Measurements from ENCODE around the gene ACE. TPM values are rescaled to one million over a fixed set of nuclear protein-coding genes. Genes with fewer than 3 reads are reported as not detected.

ACE gene
- total RNA-seq, 1 donor from 2014 or later, result not detected

- DNase-seq (ENCODE audit: low spot score), result no peak
- Mint-ChIP-seq H3K9me3 (no peaks in the 10 kb centered on the region), H3K4me1 (ENCODE audit: low read depth) (no peaks in the 10 kb centered on the region), H3K27ac (no peak overlapping the region), H3K36me3 (ENCODE audit: low read depth) (no peaks in the 10 kb centered on the region), H3K27me3 (ENCODE audit: low read depth) (no peaks in the 10 kb centered on the region), H3K4me3 (ENCODE audit: low read depth) (no peak overlapping the region)
- intact Hi-C loops (cut with micrococcal nuclease), result no loop called here
Observed at GRCh38 chr17:63491977-63492618, 15.2 kb downstream of the ACE start.

- Mint-ChIP-seq H3K27me3 (ENCODE audit: low read depth) (no peaks in the 10 kb centered on the region), H3K36me3 (ENCODE audit: low read depth) (no peaks in the 10 kb centered on the region), H3K27ac (no peak overlapping the region)
Observed at GRCh38 chr17:63492940-63493339, 16.1 kb downstream of the ACE start.

GRCh38 chr17:63493411-63493810 is 16.6 kb downstream of the ACE start:
- Mint-ChIP-seq H3K36me3 (ENCODE audit: low read depth) (no peaks in the 10 kb centered on the region), H3K4me3 (ENCODE audit: low read depth) (no peak overlapping the region), H3K4me1 (ENCODE audit: low read depth) (no peaks in the 10 kb centered on the region), H3K27ac (no peak overlapping the region), H3K27me3 (ENCODE audit: low read depth) (no peaks in the 10 kb centered on the region), H3K9me3 (no peaks in the 10 kb centered on the region)
- DNase-seq (ENCODE audit: low spot score), result no peak
- intact Hi-C loops (cut with micrococcal nuclease), result no loop called here

More at GRCh38 chr17:63492940-63493339, 16.1 kb downstream of the ACE start:
- intact Hi-C loops (cut with micrococcal nuclease), result no loop called here
- no peak overlapping the region for H3K4me3 Mint-ChIP-seq (ENCODE audit: low read depth)
- no peak for DNase-seq (ENCODE audit: low spot score)
- no peaks in the 10 kb centered on the region for H3K9me3 Mint-ChIP-seq
- no peaks in the 10 kb centered on the region for H3K4me1 Mint-ChIP-seq (ENCODE audit: low read depth)

- Mint-ChIP-seq H3K4me3 (ENCODE audit: low read depth) (no peak overlapping the region), H3K36me3 (ENCODE audit: low read depth) (no peaks in the 10 kb centered on the region), H3K9me3 (no peaks in the 10 kb centered on the region), H3K27me3 (ENCODE audit: low read depth) (no peaks in the 10 kb centered on the region), H3K4me1 (ENCODE audit: low read depth) (no peaks in the 10 kb centered on the region), H3K27ac (no peak overlapping the region)
- no peak for DNase-seq (ENCODE audit: low spot score)
- intact Hi-C loops (cut with micrococcal nuclease), result no loop called here
Observed at GRCh38 chr17:63494300-63494928, 17.6 kb downstream of the ACE start.

DNA sequence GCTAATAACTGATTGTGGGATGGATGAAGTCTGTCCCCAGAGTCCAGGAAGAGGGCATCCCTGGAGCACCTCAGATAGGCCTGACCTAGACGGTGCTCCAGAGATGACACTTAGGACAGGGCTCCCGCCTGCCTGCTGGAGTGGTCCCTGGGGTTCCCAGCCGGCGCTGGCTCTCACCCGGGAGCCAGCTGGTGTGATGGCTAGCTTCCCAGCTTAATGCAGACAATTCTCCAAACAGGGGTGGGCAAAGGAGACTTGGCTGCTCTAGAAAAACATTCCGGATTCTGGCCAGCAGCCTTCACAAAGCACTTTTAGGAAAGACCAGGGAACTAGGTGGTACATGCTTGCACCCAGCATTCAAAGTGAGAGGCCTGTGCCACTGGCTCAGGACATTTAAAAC is 18.6 kb downstream of the ACE start:
- intact Hi-C loops (cut with micrococcal nuclease), result no loop called here
- no peak for DNase-seq (ENCODE audit: low spot score)
- Mint-ChIP-seq H3K4me1 (ENCODE audit: low read depth) (no peaks in the 10 kb centered on the region), H3K4me3 (ENCODE audit: low read depth) (no peak overlapping the region), H3K36me3 (ENCODE audit: low read depth) (no peaks in the 10 kb centered on the region), H3K27me3 (ENCODE audit: low read depth) (peaks cover 2% of the 10 kb centered on the region), H3K9me3 (no peaks in the 10 kb centered on the region), H3K27ac (no peak overlapping the region)

GRCh38 chr17:63496177-63496576 is 19.3 kb downstream of the ACE start:
- H3K4me1 Mint-ChIP-seq (ENCODE audit: low read depth), result no peaks in the 10 kb centered on the region
- H3K4me3 Mint-ChIP-seq (ENCODE audit: low read depth), result no peak overlapping the region
- no peaks in the 10 kb centered on the region for H3K36me3 Mint-ChIP-seq (ENCODE audit: low read depth)

GRCh38 chr17:63496663-63497400 is 20.0 kb downstream of the ACE start:
- Mint-ChIP-seq H3K27me3 (ENCODE audit: low read depth) (peaks cover 10% of the 10 kb centered on the region), H3K9me3 (no peaks in the 10 kb centered on the region), H3K4me3 (ENCODE audit: low read depth) (no peak overlapping the region), H3K4me1 (ENCODE audit: low read depth) (no peaks in the 10 kb centered on the region), H3K27ac (no peak overlapping the region), H3K36me3 (ENCODE audit: low read depth) (no peaks in the 10 kb centered on the region)
- no peak for DNase-seq (ENCODE audit: low spot score)
- intact Hi-C loops (cut with micrococcal nuclease), result no loop called here

More at GRCh38 chr17:63496177-63496576, 19.3 kb downstream of the ACE start:
- H3K27ac Mint-ChIP-seq, result no peak overlapping the region
- H3K27me3 Mint-ChIP-seq (ENCODE audit: low read depth), result peaks cover 5% of the 10 kb centered on the region
- no peaks in the 10 kb centered on the region for H3K9me3 Mint-ChIP-seq
- DNase-seq (ENCODE audit: low spot score), result no peak
- intact Hi-C loops (cut with micrococcal nuclease), result no loop called here

- Mint-ChIP-seq H3K27me3 (ENCODE audit: low read depth) (peaks cover 13% of the 10 kb centered on the region), H3K4me3 (ENCODE audit: low read depth) (no peak overlapping the region), H3K36me3 (ENCODE audit: low read depth) (no peaks in the 10 kb centered on the region), H3K27ac (no peak overlapping the region), H3K4me1 (ENCODE audit: low read depth) (no peaks in the 10 kb centered on the region), H3K9me3 (no peaks in the 10 kb centered on the region)
- intact Hi-C loops (cut with micrococcal nuclease), result no loop called here
- no peak for DNase-seq (ENCODE audit: low spot score)
Observed at GRCh38 chr17:63497708-63498483, 21.0 kb downstream of the ACE start.

GRCh38 chr17:63498626-63499195 is 21.9 kb downstream of the ACE start:
- Mint-ChIP-seq H3K9me3 (no peaks in the 10 kb centered on the region), H3K27ac (no peak overlapping the region), H3K27me3 (ENCODE audit: low read depth) (peaks cover 20% of the 10 kb centered on the region), H3K36me3 (ENCODE audit: low read depth) (no peaks in the 10 kb centered on the region), H3K4me1 (ENCODE audit: low read depth) (no peaks in the 10 kb centered on the region), H3K4me3 (ENCODE audit: low read depth) (no peak overlapping the region)
- DNase-seq (ENCODE audit: low spot score), result no peak
- intact Hi-C loops (cut with micrococcal nuclease), result no loop called here

- Mint-ChIP-seq H3K27ac (no peak overlapping the region), H3K9me3 (peaks cover 6% of the 10 kb centered on the region), H3K27me3 (ENCODE audit: low read depth) (peaks cover 20% of the 10 kb centered on the region), H3K36me3 (ENCODE audit: low read depth) (no peaks in the 10 kb centered on the region), H3K4me1 (ENCODE audit: low read depth) (no peaks in the 10 kb centered on the region), H3K4me3 (ENCODE audit: low read depth) (no peak overlapping the region)
- intact Hi-C loops (cut with micrococcal nuclease), result no loop called here
- no peak for DNase-seq (ENCODE audit: low spot score)
Observed at GRCh38 chr17:63500543-63501390, 23.9 kb downstream of the ACE start.

GRCh38 chr17:63503341-63503705 is 26.5 kb downstream of the ACE start:
- H3K27ac Mint-ChIP-seq, result no peak overlapping the region
- intact Hi-C loops (cut with micrococcal nuclease), result no loop called here
- peaks cover 18% of the 10 kb centered on the region for H3K9me3 Mint-ChIP-seq

GRCh38 chr17:63504261-63504660 is 27.4 kb downstream of the ACE start:
- H3K27ac Mint-ChIP-seq, result no peak overlapping the region
- intact Hi-C loops (cut with micrococcal nuclease), result no loop called here

More at GRCh38 chr17:63503341-63503705, 26.5 kb downstream of the ACE start:
- Mint-ChIP-seq H3K27me3 (ENCODE audit: low read depth) (peaks cover 20% of the 10 kb centered on the region), H3K36me3 (ENCODE audit: low read depth) (no peaks in the 10 kb centered on the region), H3K4me1 (ENCODE audit: low read depth) (no peaks in the 10 kb centered on the region), H3K4me3 (ENCODE audit: low read depth) (no peak overlapping the region)
- no peak for DNase-seq (ENCODE audit: low spot score)

More at GRCh38 chr17:63504261-63504660, 27.4 kb downstream of the ACE start:
- Mint-ChIP-seq H3K36me3 (ENCODE audit: low read depth) (no peaks in the 10 kb centered on the region), H3K9me3 (peaks cover 18% of the 10 kb centered on the region), H3K27me3 (ENCODE audit: low read depth) (peaks cover 20% of the 10 kb centered on the region), H3K4me3 (ENCODE audit: low read depth) (no peak overlapping the region), H3K4me1 (ENCODE audit: low read depth) (no peaks in the 10 kb centered on the region)
- DNase-seq (ENCODE audit: low spot score), result no peak

Measured in activated T-helper 2 cell treated with anti-CD3 and anti-CD28 coated beads, Interferon-gamma antibody, Interleukin-2, Interleukin-4, amounts not matched to agents 10 μg/mL and 5 μg/mL and 100 μg/mL, durations not matched to agents 14 hours and 24 hours and 36 hours (primary cell).